Left hindlimb (tissue), 1 donor: Measurements from ENCODE around the gene LSM12.

Experiments used
- DNase-seq: peaks from one replicate; pipeline ENCODE4 v3.0.0-alpha.2; 2018

LSM12 gene

DNA sequence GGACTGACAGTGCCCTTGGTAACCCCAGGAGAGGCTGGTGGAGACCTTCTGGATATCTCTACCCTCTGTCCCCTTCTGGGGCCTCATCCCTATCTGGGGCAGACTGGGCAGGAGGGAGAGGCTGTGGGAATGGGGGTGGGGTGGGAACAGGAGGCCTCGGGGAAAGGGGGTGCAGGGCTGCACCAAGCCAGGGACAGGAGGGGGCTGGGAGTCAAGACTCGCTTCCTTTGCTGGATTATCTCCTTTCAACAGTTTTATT lies 28.8 kb upstream of the LSM12 start:
- DNase-seq: no peak

DNA sequence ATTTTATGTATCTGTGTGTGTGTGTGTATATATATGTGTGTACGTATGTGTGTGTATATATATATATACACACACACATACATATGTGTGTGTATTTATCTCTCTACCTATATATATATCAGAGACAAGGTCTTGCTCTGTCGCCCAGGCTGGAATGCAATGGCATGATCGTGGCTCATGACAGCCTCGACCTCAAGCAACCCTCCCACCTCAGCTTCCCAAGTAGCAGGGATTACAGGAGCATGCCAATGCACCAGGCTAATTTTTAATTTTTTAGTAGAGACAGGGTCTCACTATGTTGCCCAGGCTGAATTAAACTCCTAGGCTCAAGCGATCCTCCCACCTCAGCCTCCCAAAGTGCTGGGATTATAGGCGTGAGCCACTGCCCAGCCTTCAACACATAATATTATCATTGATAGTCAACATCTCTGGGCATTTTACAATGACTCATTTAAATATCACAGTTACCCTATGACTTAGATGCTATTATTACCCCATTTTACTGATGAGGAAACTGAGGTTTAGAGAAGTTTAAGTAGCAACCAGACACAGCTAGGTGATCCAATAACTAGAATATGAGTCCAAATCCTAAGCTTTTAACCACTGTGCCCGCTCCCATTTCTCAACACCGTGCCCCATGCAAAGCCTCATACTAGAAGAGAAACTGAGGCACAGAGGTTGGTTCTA lies 28.4 kb upstream of the LSM12 start:
- no peak for DNase-seq

DNA sequence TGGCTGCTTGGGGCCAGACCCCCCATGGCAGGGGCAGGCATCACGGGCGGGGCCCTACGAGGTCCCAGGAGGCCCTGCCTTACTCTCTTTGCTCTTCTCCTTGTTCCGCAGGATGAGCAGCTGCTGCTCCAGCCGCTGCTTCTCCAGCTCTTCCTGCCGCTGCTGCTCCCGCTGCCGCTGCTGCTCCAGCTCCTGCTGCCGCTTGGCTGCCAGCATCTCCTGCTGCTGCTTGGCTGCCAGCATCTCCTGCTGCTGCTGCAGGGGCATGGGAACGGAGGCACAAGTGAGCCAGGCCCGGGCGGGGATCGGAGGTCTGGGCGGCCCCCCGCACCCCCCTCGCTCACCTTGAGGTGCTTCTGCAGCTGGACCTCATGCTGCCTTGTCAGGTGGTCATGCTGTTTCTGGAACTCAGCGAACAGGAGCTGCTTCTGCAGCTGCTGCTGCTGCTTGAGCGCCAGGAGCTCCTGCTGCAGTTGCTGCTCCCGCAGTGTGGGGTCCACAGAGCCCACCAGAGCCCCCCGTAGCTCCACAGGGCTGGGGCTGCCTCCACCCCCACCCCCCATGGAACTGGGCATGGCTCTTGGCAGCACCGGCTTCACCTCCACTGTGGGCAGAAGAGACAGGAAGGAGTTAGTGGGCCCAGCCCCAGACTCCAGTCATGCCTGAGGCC lies 26.9 kb upstream of the LSM12 start:
- DNase-seq: no peak

DNA sequence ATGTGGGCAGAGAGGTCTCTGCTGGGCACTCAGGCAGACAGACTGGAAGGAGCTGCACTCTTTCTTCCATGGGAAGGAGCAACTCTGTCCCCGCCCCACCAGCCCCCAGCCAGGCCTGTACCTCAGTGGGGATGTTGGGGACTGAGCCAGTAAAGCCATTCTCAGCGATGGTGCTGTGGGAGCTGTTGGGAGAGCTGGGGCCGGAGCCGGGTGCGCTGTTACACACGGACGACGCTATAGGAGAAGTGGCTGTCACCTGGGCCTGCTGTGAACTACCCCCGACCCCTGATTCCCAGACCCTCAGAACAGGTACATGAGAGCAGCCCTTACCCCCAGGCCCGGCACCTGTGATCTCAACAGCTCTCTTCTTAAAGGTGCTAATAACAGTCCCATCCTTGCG lies 25.6 kb upstream of the LSM12 start:
- no peak for DNase-seq

DNA sequence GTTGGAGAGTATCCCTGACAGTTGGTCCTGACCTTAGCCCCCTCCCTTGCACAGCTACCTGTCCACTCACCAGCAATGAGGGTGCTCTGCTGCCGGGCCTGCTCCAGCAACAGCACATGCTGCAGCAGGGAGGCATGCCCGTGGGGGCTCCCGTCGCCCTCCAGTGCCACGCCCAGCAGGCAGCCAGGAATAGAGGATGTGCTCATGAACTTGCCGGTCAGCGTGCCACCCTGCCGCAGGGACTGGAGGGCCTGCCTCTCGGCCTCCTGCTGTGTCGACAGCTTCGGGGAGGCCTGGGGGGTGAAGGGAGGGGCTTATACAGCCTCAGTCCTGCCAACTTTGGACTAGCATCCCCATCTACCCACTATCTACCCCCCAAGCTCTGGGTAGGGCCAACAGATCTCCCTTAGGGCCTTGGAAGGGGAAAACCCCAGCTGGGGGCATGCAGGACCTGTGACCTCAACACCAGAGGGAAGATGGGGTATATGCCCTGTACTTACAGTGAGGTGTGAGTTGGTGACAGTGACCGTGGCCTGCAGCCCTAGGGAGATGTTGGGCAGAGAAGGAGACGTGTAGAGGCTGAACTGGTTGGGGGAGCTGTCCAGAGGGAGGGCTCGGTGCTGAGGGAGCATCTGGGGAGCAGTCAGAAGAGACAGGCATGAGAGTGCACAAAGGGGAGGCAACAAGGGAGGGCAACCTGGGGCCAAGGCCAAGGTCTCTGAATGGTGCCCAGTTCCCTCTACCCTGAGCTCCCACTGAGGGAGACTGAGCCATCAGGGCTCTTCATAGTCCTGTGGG lies 24.9 kb upstream of the LSM12 start:
- DNase-seq: no peak

DNA sequence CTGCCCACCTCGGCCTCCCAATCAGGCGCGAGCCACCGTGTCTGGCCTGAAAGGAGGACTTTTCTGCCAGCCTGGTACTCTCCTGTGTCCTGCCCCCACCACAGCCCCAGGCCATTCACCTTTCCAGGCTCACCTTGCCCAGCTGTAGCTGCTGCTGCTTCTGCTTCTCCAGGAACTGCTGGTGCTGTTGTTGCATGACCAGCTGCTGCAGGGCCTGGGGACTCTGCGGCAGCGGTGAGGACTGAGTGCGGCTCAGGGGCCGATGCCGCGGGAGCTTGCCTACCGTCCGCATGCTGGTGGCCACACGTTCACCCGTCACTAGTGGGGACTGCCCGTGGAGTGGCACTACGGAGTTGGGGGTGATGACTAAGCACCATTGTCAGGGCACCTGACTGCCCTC lies 21.8 kb upstream of the LSM12 start:
- no peak for DNase-seq

DNA sequence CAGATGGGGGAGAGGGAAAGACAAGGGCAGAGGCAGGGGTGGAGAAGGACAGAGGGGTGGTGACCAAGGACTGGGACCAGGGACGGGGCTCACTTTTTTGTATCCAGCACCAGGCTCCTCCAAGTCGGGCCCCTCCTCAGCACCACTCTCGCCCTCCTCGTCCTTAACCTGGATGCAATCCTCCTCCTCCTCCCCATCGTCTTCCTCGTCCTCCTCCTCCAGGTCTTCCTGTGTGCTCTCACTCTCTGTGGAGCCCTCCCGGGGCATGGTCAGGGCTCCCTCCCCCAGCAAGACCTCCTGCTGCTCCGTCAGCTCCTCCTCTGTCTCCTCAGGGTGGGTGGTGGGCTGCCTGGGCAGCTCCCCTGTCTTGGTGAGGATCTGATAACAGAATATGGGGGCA lies 20.8 kb upstream of the LSM12 start:
- DNase-seq: no peak

DNA sequence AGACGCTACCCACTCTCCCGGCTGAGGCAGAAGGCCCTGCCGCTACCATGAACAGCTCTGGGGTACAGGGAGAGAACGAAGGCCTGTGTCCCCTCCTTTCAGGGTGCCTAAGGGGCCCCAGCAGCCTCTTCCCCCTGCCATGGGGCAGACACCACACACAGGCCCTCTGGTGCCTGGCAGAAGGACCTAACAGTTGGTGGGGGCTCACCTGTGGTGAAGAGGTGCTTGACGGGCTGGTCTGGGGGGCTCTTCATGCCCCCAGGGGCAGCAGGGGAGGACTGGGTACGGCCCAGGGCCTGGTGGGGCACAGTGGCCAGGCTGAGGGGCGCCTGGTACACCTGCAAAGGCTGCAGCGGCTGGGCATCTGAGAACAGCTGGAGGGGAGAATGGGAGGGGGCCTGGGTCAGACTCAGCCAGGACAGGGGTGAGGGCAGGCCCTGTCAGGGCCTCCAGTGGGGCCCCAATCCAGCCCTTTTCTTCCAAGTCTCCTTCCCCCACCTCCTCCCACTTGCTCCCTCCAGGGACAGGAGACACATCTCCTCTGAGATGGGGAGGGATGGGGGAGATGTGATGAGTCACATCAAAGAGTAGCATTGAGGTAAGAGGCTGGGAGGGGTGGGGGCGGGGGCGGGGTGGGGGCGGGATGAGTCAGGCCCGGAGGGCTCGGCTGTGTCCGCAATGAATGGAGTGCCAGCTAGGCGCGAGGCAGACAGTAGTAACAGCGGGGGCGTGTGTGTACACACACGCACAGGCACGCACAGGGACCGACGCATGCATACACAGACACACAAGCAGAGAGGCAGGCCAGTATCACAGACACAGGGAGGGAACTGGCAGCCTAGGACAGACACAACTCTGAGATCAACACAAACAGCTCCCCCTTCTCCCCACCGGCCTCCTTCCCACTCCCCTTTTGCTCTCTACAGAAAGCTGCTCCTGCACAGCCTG lies 20.2 kb upstream of the LSM12 start:
- DNase-seq: no peak

DNA sequence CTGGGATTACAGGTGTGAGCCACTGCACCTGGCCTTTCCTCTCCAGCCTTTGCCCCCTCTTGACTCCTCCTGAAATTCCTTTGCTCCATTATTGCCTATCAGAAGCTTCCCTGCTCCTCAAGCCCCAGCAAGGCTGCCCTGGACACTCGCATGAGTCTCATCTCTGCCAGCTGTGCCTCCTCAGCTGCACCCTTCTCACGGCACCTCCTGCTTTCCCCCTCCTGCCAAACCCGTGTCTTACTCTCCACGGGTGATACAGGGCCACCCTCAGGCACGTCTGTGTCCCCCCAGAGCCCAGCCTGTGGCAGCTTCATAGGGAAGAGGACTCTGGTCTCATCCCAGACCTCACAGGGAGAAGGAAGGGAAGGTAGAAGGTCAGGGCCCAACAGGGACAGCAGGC lies 19.4 kb upstream of the LSM12 start:
- DNase-seq: no peak

DNA sequence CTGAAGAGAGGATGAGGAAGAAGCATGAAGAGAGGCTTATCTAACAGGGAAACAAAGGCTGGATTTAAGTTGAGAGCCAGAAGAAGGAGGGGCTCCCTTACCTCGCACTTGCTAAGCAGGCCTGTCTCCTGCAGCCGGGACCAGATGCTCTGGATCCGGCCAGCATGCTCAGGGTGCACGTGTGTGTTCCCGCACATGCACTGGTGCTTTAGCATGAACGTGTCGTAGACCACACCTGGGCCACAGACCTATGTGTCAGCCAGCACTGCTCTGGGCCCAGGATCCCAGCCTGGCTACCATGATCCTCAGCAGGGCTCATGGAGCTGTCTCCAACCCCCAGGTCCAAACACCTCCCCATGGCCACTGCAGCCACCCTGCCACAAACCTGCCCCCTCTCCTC lies 18.4 kb upstream of the LSM12 start:
- DNase-seq: no peak

DNA sequence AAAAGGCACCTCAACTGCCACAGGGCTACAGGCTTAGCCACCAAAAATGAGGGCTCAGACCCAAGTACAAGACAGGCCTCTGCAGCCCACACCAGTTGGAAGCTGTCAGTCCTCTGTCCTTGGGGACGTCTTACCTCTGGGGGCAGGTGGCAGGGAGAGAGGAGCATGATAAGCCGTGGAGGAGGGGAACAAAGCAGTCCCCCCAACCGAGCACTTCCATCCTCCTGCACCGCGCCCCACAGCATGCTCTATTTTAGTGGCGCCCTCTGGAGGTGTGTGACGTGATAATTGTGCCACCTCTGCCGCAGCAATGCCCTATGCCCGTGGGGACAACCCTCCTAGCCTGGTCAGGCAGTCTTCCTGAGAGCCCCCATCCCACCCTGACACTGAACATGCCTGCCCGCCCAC lies 17.7 kb upstream of the LSM12 start:
- DNase-seq: no peak

DNA sequence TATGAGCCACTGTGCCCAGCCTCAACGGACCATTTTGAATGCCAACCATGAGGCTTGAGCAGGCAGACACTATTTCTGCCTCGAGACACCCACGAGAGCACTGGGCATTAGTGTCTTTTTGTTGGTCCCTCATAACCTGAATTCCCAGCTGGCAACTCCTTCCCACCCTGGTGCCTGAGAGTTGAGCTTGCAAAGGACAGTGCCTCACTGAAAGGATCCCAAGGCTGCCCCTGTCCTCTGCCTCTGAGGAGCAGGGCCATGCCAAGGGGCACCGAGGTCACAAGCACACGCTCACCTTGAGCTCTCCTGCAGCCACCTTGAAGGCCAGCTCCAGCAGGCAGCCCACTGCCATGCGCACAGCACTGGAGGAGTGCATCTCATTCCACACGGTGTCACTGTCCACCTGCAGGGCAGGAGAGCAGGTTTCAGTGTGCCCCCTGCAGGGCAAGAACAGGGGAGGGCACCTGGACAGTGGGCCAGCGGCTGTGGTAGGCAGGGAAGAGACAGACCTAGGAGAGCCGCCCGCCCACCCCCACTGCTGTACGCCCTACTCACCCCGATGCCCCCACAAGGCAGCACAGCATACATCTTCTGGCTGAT lies 16.9 kb upstream of the LSM12 start:
- DNase-seq: no peak

DNA sequence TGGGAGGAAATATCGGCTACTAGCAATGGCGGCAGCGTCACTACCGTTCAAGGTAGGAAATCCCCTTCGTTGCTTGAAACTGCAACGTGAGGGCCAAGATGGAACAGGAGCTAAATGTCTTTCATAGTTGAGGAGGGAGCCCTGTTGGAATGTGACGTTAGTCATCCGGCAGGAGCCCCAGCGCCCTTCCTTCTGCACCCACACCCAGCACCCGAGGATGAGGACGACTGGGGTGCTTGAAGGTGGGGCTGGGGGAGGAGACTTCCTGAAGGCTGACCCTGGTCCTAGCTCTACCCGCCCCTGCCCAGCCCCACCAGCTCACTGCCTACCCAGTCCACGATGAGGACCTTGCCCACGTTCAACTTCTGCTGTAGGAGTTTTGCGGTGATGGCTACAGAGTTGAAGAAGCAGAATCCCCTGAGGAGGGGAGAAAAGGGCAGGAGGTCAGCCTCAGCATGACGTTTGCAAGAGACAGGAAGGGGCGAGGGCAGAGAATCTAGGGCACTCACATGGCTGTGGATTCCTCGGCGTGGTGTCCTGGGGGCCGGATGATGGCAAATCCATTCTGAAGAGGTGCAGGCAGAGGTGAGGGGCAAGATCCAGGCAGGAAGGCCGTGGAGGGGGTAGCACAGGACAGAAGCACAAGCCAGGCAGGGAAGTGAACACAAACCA lies 15.9 kb upstream of the LSM12 start:
- no peak for DNase-seq

DNA sequence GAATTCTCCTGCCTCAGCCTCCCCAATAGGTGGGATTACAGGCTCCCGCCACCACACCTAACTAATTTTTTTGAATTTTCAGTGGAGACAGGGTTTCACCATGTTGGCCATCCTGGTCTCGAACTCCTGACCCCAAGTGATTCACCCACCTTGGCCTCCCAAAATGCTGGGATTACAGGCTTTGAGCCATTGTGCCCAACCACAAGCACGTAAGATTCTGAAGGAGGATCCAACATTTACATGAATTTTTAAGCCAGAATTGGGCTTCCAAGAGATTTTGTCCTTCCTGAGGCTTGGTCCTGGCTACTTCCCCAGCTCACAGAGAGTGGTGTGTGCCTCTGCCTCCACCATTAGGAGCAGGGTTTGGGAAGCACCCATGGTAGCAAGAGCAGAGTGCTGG lies 15.2 kb upstream of the LSM12 start:
- DNase-seq: no peak

DNA sequence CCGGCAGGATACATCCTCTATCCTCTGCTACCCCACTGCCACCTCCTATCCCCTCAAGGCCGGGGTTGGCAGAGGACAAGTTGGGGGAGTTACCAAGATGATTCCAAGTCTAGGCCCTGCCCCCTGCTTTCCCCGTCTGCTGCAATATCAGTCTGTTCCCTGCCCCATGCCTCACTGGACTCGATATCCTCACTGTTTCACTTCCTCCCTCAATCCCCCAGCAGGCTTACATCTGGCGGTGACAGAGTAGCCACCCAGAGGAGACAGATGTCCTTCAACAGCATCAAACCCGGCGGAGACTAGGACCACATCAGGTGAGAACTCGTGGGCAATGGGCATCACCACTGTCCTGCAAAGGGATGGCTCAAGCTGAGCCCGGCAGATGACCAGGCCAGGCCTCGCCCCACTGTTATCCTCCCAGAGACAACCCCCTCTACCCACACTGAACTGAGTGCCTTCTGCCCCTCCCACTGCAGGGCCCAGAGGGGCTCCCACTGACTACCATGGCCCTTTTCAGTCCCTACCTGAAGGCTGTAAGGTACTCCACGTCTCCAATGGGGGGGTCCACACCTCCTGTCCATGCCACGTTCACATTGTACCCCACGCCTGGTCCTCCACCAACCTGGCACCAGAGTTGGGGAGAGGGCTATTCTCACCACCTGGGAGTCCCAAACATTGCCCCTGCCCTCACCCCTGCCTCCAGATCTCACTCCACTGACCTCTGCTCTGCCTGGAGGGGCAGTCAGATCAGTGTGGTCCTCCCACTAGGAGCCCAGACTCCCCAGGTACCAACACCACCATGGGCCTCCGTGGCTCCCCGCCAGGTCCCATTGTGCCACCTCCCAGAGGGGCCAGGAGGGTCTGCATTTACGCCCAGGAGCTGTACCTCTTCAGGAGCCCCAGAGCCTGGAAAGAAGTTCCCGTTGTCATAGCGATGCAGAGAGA lies 13.7 kb upstream of the LSM12 start:
- no peak for DNase-seq

DNA sequence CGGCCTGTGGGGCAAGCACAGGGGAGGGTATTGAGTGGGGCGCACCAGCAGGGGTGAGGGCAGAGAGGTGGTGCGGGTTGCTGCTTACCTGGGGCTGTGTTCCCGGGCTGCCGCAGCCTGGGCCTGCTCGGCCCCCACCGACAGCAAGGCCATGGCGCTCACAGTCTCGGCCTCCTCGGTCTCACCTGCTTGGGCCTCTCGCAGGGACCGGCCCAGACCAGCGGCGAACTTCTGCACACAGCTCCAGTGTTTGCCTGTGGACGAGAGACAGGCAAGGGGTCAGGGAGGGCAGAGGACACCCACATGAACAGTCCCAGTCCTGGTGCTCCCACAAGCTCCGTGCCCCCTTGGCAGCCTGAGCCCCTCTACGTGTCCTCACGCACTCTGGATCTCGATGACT lies 11.9 kb upstream of the LSM12 start:
- DNase-seq: no peak

DNA sequence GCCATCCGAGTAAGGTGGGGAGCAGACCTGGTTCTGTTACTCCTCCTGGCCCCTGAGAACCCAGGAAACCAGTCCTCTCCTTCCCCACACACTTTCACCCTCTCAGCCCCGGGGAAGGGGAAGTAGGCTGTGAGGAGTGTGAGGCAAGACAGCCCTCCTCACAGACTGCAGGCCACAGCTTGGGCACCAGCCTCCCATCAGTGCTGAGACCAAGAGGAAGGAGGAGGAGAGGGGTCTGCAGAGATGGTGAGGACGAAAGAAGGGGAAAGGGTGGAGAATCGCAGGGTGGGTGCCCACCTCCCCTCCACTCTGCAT lies 11.1 kb upstream of the LSM12 start:
- DNase-seq: no peak

DNA sequence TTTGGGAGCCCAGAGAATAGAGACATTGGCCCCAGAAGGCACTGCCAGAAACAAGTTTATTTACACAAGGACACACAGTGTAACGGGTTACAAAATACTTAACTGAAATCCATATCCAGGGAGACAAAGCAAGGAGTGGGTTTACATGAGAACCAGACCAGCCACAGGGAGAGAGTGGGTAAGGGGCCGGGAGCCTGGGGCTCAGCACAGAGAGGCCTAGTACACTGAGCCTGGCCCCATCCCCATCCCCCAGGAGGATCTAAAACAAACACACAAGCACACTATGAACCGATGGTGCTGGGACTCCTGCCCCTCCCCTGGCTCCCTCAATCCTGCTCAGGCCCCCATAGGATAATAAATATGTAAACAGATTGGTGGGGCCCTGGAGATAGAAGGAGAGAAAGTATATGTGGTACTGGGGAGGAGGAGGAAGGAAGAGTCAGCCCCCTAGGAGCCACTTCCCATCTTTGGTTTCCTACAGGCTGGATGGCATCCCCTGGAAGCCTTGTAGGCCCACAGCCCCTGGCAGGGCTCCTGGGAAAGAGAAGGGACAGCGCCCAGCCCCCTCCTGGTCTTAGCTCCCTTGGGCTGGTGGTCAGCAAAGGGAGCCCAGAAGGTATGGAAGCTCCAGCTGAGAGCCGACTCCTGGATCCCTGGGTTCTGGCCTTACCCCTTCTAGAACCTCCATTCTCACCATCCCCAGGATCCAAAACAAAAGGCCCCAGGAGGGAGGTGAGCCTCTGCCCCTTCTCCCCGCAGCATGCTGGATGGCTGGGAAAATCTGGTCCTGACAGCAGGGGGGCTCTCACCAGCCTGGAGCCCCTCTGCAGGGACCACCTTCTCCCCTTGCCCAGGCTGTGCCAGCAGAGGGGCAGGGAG lies 10.5 kb upstream of the LSM12 start:
- no peak for DNase-seq

DNA sequence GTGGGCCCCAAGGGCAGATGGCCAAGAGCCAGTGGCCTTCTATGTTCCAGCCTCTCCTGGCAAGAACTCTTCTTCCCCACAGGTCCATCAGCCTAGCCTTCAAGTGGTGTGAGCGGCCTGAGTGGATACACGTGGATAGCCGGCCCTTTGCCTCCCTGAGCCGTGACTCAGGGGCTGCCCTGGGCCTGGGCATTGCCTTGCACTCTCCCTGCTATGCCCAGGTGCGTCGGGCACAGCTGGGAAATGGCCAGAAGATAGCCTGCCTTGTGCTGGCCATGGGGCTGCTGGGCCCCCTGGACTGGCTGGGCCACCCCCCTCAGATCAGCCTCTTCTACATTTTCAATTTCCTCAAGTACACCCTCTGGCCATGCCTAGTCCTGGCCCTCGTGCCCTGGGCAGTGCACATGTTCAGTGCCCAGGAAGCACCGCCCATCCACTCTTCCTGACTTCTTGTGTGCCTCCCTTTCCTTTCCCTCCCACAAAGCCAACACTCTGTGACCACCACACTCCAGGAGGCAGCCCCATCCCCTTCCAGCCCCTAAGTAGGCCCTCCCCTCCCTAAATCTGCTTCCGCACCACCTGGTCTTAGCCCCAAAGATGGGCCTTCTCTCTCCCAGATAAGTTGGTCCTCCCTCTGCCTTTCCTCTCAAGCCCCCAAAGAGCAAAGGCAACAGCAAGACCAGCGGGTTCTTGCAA lies 9.3 kb upstream of the LSM12 start:
- DNase-seq: no peak

DNA sequence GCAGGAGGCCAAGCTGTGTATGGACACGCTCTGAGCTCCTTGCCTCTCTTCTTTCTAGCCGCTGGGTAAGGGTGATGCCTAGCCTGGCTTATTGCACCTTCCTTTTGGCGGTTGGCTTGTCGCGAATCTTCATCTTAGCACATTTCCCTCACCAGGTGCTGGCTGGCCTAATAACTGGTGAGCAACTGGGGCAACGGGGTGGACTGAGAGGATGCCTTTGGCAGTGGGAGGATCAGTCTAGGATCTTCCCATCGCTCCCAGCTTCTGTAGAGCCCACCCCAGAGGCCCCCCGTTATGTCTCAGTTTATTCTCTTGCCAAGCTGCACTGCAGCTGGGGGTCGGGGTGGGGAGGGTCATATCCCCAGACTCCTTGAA lies 8.4 kb upstream of the LSM12 start:
- DNase-seq: no peak
